ENCODE measurements around the gene SGPP1. TPM values are rescaled to one million over a fixed set of nuclear protein-coding genes. Genes with fewer than 3 reads are reported as not detected.
"Not testable (repeated sequence)": the region's sequence is repeated elsewhere in the genome, so short reads cannot be mapped to it uniquely, and the experiment has no call there.

The SGPP1 gene
- total RNA-seq, 6 donors from 2014 or later, result 9.4 to 27.8 (median 22.9) TPM

GRCh38 chr14:63760014-63760413 is 32.1 kb upstream of the SGPP1 start:
- ATAC-seq (ENCODE audit: low FRiP score in 2 of 2), result no peak
- Histone ChIP-seq H3K4me3 (no peak overlapping the region), H3K9me3 (no peaks in the 10 kb centered on the region), H3K4me1 (peaks cover 0 to 5% (median 0%) of the 10 kb centered on the region in 4 donors), H3K27ac (no peak overlapping the region), H3K36me3 (no peaks in the 10 kb centered on the region), H3K27me3 (no peaks in the 10 kb centered on the region)
- TF ChIP-seq EP300 (IDR thresholded peaks at IDR 0.05), result no peak
- TF ChIP-seq POLR2AphosphoS5 (IDR thresholded peaks at IDR 0.05), result no peak
- TF ChIP-seq CTCF (IDR thresholded peaks at IDR 0.05), result no peak
- no peak for TF ChIP-seq POLR2A (IDR thresholded peaks at IDR 0.05)
- no peak for DNase-seq
- WGBS, 2 donors, result 95 to 100% methylated on average over 1 of the region's 1 CpG

- Histone ChIP-seq H3K9me3 (no peaks in the 10 kb centered on the region), H3K4me1 (peaks cover 0 to 5% (median 0%) of the 10 kb centered on the region in 4 donors), H3K4me3 (peak overlapping the region in 2 of 4 donors; percentile 1 to 21), H3K27me3 (no peaks in the 10 kb centered on the region), H3K27ac (no peak overlapping the region), H3K36me3 (no peaks in the 10 kb centered on the region)
- DNase-seq, result no peak
- TF ChIP-seq EP300 (IDR thresholded peaks at IDR 0.05) (no peak), POLR2AphosphoS5 (IDR thresholded peaks at IDR 0.05) (no peak), CTCF (IDR thresholded peaks at IDR 0.05) (no peak), POLR2A (IDR thresholded peaks at IDR 0.05) (no peak)
- 35% methylated on average over 5 of the region's 5 CpGs for WGBS, 2 donors
- ATAC-seq (ENCODE audit: low FRiP score in 2 of 2), result peak in 1 of 2 donors; percentile 58
These were observed 31.6 kb upstream of the SGPP1 start for GRCh38 chr14:63759456-63759855.

- DNase-seq (no peak), ATAC-seq (ENCODE audit: low FRiP score in 2 of 2) (no peak)
- Histone ChIP-seq H3K4me3 (no peak overlapping the region), H3K27ac (no peak overlapping the region), H3K9me3 (no peaks in the 10 kb centered on the region), H3K27me3 (no peaks in the 10 kb centered on the region), H3K4me1 (peaks cover 0 to 5% (median 0%) of the 10 kb centered on the region in 4 donors), H3K36me3 (no peaks in the 10 kb centered on the region)
- no peak for TF ChIP-seq EP300 (IDR thresholded peaks at IDR 0.05)
- TF ChIP-seq POLR2A (IDR thresholded peaks at IDR 0.05), result no peak
- no peak for TF ChIP-seq POLR2AphosphoS5 (IDR thresholded peaks at IDR 0.05)
- TF ChIP-seq CTCF (IDR thresholded peaks at IDR 0.05), result no peak
These were observed 29.3 kb upstream of the SGPP1 start for GRCh38 chr14:63757211-63757610.

- WGBS, 2 donors, result 64 to 73% methylated on average over 6 of the region's 6 CpGs
- no peaks in the 10 kb centered on the region for H3K4me1 ChIP-seq
- H3K4me3 ChIP-seq, result no peak overlapping the region
These were observed 24.7 kb upstream of the SGPP1 start for GRCh38 chr14:63752449-63753169.

GRCh38 chr14:63751076-63751475 is 23.2 kb upstream of the SGPP1 start:
- H3K4me1 ChIP-seq; H3K27ac ChIP-seq; H3K27me3 ChIP-seq; H3K4me3 ChIP-seq; H3K9me3 ChIP-seq; ATAC-seq (ENCODE audit: low FRiP score in 2 of 2); H3K36me3 ChIP-seq: not testable (repeated sequence)
- peak in 1 of 2 donors; percentile 67 for DNase-seq
- 91 to 93% methylated on average over 6 to 8 of the region's 39 CpGs for WGBS, 2 donors

More at GRCh38 chr14:63752449-63753169, 24.7 kb upstream of the SGPP1 start:
- H3K27ac ChIP-seq, result no peak overlapping the region
- peak in 1 of 2 donors; percentile 47 for ATAC-seq (ENCODE audit: low FRiP score in 2 of 2)
- TF ChIP-seq EP300 (IDR thresholded peaks at IDR 0.05) (no peak), CTCF (IDR thresholded peaks at IDR 0.05) (no peak), POLR2AphosphoS5 (IDR thresholded peaks at IDR 0.05) (no peak), POLR2A (IDR thresholded peaks at IDR 0.05) (no peak)
- no peaks in the 10 kb centered on the region for H3K9me3 ChIP-seq
- H3K27me3 ChIP-seq, result no peaks in the 10 kb centered on the region
- peak in 1 of 2 donors; percentile 27 for DNase-seq
- H3K36me3 ChIP-seq, result no peaks in the 10 kb centered on the region

Data from upper lobe of left lung (tissue), 6 donors.